WTC11 (cell line): ENCODE results near the gene DNAI7. TPM values are rescaled to one million over a fixed set of nuclear protein-coding genes. Genes with fewer than 3 reads are reported as not detected.

Source experiments
- ATAC-seq: fragments of 200-7000 bp; cut with Tn5 transposase; 2 replicates; pipeline ENCODE4 v1.10.0; 2021; ENCODE audit warnings: mild to moderate bottlenecking, moderate library complexity
- CTCF ChIA-PET: fragments of 300-600 bp; sonication (Branson Sonifier 250); formaldehyde crosslinking; loops from one replicate; lab custom pipeline; 2021; ENCODE audit warnings: antibody characterized with exemption; lab: Charles Lee
- POLR2A ChIA-PET: fragments of 350-600 bp; sonication (Branson Sonifier 250); formaldehyde crosslinking; loops from one replicate; lab custom pipeline; 2021; ENCODE audit warnings: antibody characterized with exemption; lab: Charles Lee
- DNase-seq: peaks from one replicate; pipeline ENCODE4 v3.0.0; 2021; ENCODE audit warnings: low spot score
- H3K27ac Mint-ChIP-seq: 2 replicates; pipeline ENCODE4 v1.8.0; 2021; ENCODE audit warnings: mixed read lengths
- H3K27me3 Mint-ChIP-seq: 2 replicates; pipeline ENCODE4 v1.8.0; 2021; ENCODE audit warnings: low read depth, mild to moderate bottlenecking, moderate library complexity, mixed read lengths
- H3K36me3 Mint-ChIP-seq: 2 replicates; pipeline ENCODE4 v1.8.0; 2021; ENCODE audit warnings: mixed read lengths
- H3K4me1 Mint-ChIP-seq: 2 replicates; pipeline ENCODE4 v1.8.0; 2022; ENCODE audit warnings: mixed read lengths
- H3K4me3 Mint-ChIP-seq: 2 replicates; pipeline ENCODE4 v1.8.0; 2021; ENCODE audit warnings: mild to moderate bottlenecking, moderate library complexity, mixed read lengths
- H3K9me3 Mint-ChIP-seq: 2 replicates; pipeline ENCODE4 v1.8.0; 2021; ENCODE audit warnings: mixed read lengths
- E2F1 ChIP-seq: sonication (generic); formaldehyde crosslinking; IDR thresholded peaks from 2 replicates; pipeline ENCODE4 v1.8.0; 2022; ENCODE audit warnings: mild to moderate bottlenecking, missing genetic modification reagents
- EMX1 ChIP-seq: fragments of 250-450 bp; sonication (Bioruptor Pico); IDR thresholded peaks from 2 replicates; pipeline ENCODE4 v1.8.0; 2021; ENCODE audit warnings: mild to moderate bottlenecking
- FOXK1 ChIP-seq: sonication (generic); formaldehyde crosslinking; IDR thresholded peaks from 2 replicates; pipeline ENCODE4 v1.8.0; 2022; ENCODE audit warnings: mild to moderate bottlenecking, moderate library complexity, missing genetic modification reagents
- FOXP4 ChIP-seq: sonication (generic); formaldehyde crosslinking; IDR thresholded peaks from 2 replicates; pipeline ENCODE4 v1.8.0; 2022; ENCODE audit warnings: mild to moderate bottlenecking, missing genetic modification reagents
- IRF1 ChIP-seq: sonication (generic); formaldehyde crosslinking; IDR thresholded peaks from 2 replicates; pipeline ENCODE4 v1.8.0; 2023; ENCODE audit warnings: missing genetic modification reagents
- IRF2 ChIP-seq: sonication (generic); formaldehyde crosslinking; IDR thresholded peaks from 2 replicates; pipeline ENCODE4 v1.8.0; 2022; ENCODE audit warnings: low read depth, missing genetic modification reagents, borderline replicate concordance
- KAT7 ChIP-seq: sonication (generic); formaldehyde crosslinking; IDR thresholded peaks from 2 replicates; pipeline ENCODE4 v1.8.1; 2023; ENCODE audit warnings: missing genetic modification reagents, mild to moderate bottlenecking, borderline replicate concordance
- NFYB ChIP-seq: sonication (generic); formaldehyde crosslinking; conservative IDR thresholded peaks from 2 replicates; pipeline ENCODE4 v1.8.0; 2022; ENCODE audit warnings: low read depth, missing genetic modification reagents
- PRDM15 ChIP-seq: sonication (generic); formaldehyde crosslinking; IDR thresholded peaks from 2 replicates; pipeline ENCODE4 v1.8.0; 2022; ENCODE audit warnings: missing genetic modification reagents
- RELA ChIP-seq: sonication (generic); formaldehyde crosslinking; IDR thresholded peaks from 2 replicates; pipeline ENCODE4 v1.8.1; 2022; ENCODE audit warnings: missing genetic modification reagents, mild to moderate bottlenecking, borderline replicate concordance
- SMAD3 ChIP-seq: sonication (generic); formaldehyde crosslinking; IDR thresholded peaks from 2 replicates; pipeline ENCODE4 v1.8.0; 2022; ENCODE audit warnings: missing genetic modification reagents, mild to moderate bottlenecking, borderline replicate concordance
- SMAD4 ChIP-seq: sonication (generic); formaldehyde crosslinking; IDR thresholded peaks from 2 replicates; pipeline ENCODE4 v1.8.0; 2022; ENCODE audit warnings: mild to moderate bottlenecking, missing genetic modification reagents
- TEAD4 ChIP-seq: sonication (generic); formaldehyde crosslinking; IDR thresholded peaks from 2 replicates; pipeline ENCODE4 v1.8.0; 2022; ENCODE audit warnings: mild to moderate bottlenecking, missing genetic modification reagents
- ZBTB43 ChIP-seq: sonication (generic); formaldehyde crosslinking; IDR thresholded peaks from 2 replicates; pipeline ENCODE4 v1.8.1; 2023; ENCODE audit warnings: mild to moderate bottlenecking, missing genetic modification reagents
- ZMAT4 ChIP-seq: fragments of 250-450 bp; sonication (Bioruptor Pico); IDR thresholded peaks from 2 replicates; pipeline ENCODE4 v1.9.0; 2021; ENCODE audit warnings: mild to moderate bottlenecking
- ZNF396 ChIP-seq: fragments of 250-450 bp; sonication (Bioruptor Pico); IDR thresholded peaks from 2 replicates; pipeline ENCODE4 v1.8.0; 2021; ENCODE audit warnings: mild to moderate bottlenecking, moderate library complexity, borderline replicate concordance
- ZNF423 ChIP-seq: fragments of 250-450 bp; sonication (Bioruptor Pico); IDR thresholded peaks from 2 replicates; pipeline ENCODE4 v2.1.2; 2022; ENCODE audit warnings: mild to moderate bottlenecking, moderate library complexity
- ZNF671 ChIP-seq: fragments of 250-450 bp; sonication (Bioruptor Pico); IDR thresholded peaks from 2 replicates; pipeline ENCODE4 v1.8.0; 2021; ENCODE audit warnings: mild to moderate bottlenecking
- ZSCAN18 ChIP-seq: fragments of 250-450 bp; sonication (Bioruptor Pico); IDR thresholded peaks from 2 replicates; pipeline ENCODE4 v2.1.2; 2022; ENCODE audit warnings: mild to moderate bottlenecking, moderate library complexity
- total RNA-seq: library from RNA; stranded (reverse); gene quantifications from 3 replicates; pipeline ENCODE4 v1.2.3, GENCODE V29; 2021

Gene DNAI7
- total RNA-seq, 1 experiment from 2014 or later, result not detected

- TF ChIP-seq E2F1 (CRISPR knock-in tag), result no peak
- TF ChIP-seq SMAD4 (CRISPR knock-in tag), result no peak
- TF ChIP-seq, all 79 proteins: peak for 0
Observed at GRCh38 chr12:25135531-25136154, 59.3 kb downstream of the DNAI7 start (continued).

GRCh38 chr12:25131270-25131669, 63.7 kb downstream of the DNAI7 start:
- no peaks in the 10 kb centered on the region for H3K27me3 Mint-ChIP-seq
- TF ChIP-seq ZNF671, result no peak
- no peak for TF ChIP-seq SMAD3 (CRISPR knock-in tag)
- TF ChIP-seq NFYB (CRISPR knock-in tag), result no peak
- TF ChIP-seq ZNF423 (CRISPR knock-in tag), result no peak
- no peak for TF ChIP-seq KAT7
- TF ChIP-seq RELA, result no peak
- no peak for TF ChIP-seq ZNF396
- no peak for TF ChIP-seq ZMAT4 (CRISPR knock-in tag)
- no peak for TF ChIP-seq EMX1 (CRISPR knock-in tag)
- TF ChIP-seq ZSCAN18 (CRISPR knock-in tag), result no peak
- TF ChIP-seq IRF2 (CRISPR knock-in tag), result no peak
- no peak for TF ChIP-seq FOXP4
- TF ChIP-seq FOXK1 (CRISPR knock-in tag), result no peak
- no peak for TF ChIP-seq E2F1 (CRISPR knock-in tag)
- no peak for TF ChIP-seq TEAD4 (CRISPR knock-in tag)
- no peak for TF ChIP-seq PRDM15 (CRISPR knock-in tag)
- no peak for TF ChIP-seq IRF1 (CRISPR knock-in tag)
- TF ChIP-seq ZBTB43 (CRISPR knock-in tag), result no peak
- ChIA-PET POLR2A (no interaction called here), CTCF (interaction anchor here (0.8 to 1.1 kb wide), 2 partner anchors 140 to 170 kb away, joined by 3 read pairs; no protein-coding TSS in a partner anchor)
- no peak for DNase-seq
- no peak for ATAC-seq
- H3K36me3 Mint-ChIP-seq, result no peaks in the 10 kb centered on the region
- H3K27ac Mint-ChIP-seq, result no peak overlapping the region
- H3K4me3 Mint-ChIP-seq, result no peak overlapping the region
- peaks cover 17% of the 10 kb centered on the region for H3K4me1 Mint-ChIP-seq
- no peaks in the 10 kb centered on the region for H3K9me3 Mint-ChIP-seq
